ENCODE measurements around the gene PRM3. TPM values are rescaled to one million over a fixed set of nuclear protein-coding genes. Genes with fewer than 3 reads are reported as not detected.

The PRM3 gene
- total RNA-seq, 1 experiment from 2014 or later, result not detected

DNA sequence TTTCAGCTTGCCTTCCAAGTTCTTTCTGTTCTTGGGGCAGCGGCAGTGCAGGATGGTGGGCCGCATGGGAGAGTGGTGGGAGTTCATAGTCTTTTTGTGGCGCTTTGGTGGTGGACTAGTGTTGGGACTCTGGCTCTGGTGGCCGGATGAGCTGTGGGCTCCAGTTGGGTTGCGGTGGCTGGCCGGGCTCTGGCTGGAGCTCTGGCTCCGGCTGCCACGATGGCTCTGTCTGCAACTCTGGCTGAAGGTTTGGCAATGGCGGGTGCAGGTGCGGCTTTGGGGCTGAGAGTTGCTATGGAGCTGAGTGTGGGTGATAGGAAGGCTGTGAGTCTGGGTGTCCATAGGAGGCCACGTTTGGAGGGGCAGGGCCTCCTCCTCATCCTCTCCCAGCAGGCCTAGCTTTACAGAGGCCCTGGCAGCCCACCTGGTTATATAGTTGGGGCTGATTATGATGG, 4.5 kb downstream of the PRM3 start, which contains the start of gene TNP2:
Gene TNP2, minus strand, starts transcription at position 405 of the 455 bp plus-strand sequence. Its CDS starts 63 bp downstream, at position 342.
- Histone ChIP-seq H3K79me2 (ENCODE audit: insufficient read depth, low read length) (no peaks in the 10 kb centered on the region), H4K8ac (replicated peaks; ENCODE audit: insufficient read length, low read depth, low read length) (no peak within 1 kb of the TSS), H4K5ac (ENCODE audit: insufficient read length, low read depth, low read length) (no peak within 1 kb of the TSS), H3K9me3 (ENCODE audit: control insufficient read depth, low read depth, low read length) (no peaks in the 10 kb centered on the region), H3K56ac (ENCODE audit: insufficient read length, low read depth, low read length) (no peak within 1 kb of the TSS), H3K4me1 (ENCODE audit: insufficient read depth, low read length) (no peaks in the 10 kb centered on the region), H4K20me1 (ENCODE audit: control insufficient read depth, insufficient read depth, insufficient read length) (no peaks in the 10 kb centered on the region), H3K4ac (ENCODE audit: low read depth, low read length) (no peak within 1 kb of the TSS), H2BK120ac (ENCODE audit: low read depth, low read length, poor library complexity, severe bottlenecking) (no peak within 1 kb of the TSS), H2BK15ac (ENCODE audit: low read depth, low read length) (no peak within 1 kb of the TSS), H3K9ac (ENCODE audit: extremely low read depth, insufficient read length, low read length) (no peak within 1 kb of the TSS), H3K27me3 (ENCODE audit: insufficient read depth, low read length) (no peaks in the 10 kb centered on the region), H3K27ac (ENCODE audit: insufficient read length, low read depth, low read length) (no peak within 1 kb of the TSS), H2AK5ac (ENCODE audit: insufficient read length, low read length) (no peak within 1 kb of the TSS), H2BK12ac (ENCODE audit: insufficient read length, low read depth, low read length) (no peak within 1 kb of the TSS), H2BK20ac (ENCODE audit: low read depth, low read length, poor library complexity, severe bottlenecking) (no peak within 1 kb of the TSS), H3K18ac (ENCODE audit: insufficient read length, low read depth, low read length) (no peak within 1 kb of the TSS), H3K23me2 (ENCODE audit: insufficient read length, low read depth, low read length, poor library complexity, severe bottlenecking) (no peaks in the 10 kb centered on the region), H3K23ac (ENCODE audit: insufficient read length, low read depth, low read length) (no peak within 1 kb of the TSS), H4K91ac (ENCODE audit: insufficient read length, low read depth, low read length) (no peak within 1 kb of the TSS), H3K14ac (ENCODE audit: insufficient read depth, low read length) (no peak within 1 kb of the TSS), H2AFZ (ENCODE audit: low read length) (no peak within 1 kb of the TSS), H2BK5ac (ENCODE audit: insufficient read length, low read length) (no peak within 1 kb of the TSS), H3K79me1 (ENCODE audit: insufficient read depth, low read depth, low read length, poor library complexity, severe bottlenecking) (no peaks in the 10 kb centered on the region), H3K4me2 (ENCODE audit: insufficient read depth, insufficient read length, low read length) (no peak within 1 kb of the TSS), H3T11ph (ENCODE audit: low read length) (no peak within 1 kb of the TSS)
- peaks cover 6 to 7% of the 10 kb centered on the region in 2 experiments for H3K4me1 Mint-ChIP-seq
- peaks cover 2% of the 10 kb centered on the region for H3K27me3 Mint-ChIP-seq (ENCODE audit: low read depth)
- H3K27ac Mint-ChIP-seq, result no peak within 1 kb of the TSS
- no CpG with 5 or more reads among the region's 11 CpGs for WGBS (ENCODE audit: extremely low coverage, insufficient read length, low lambda C conversion rate)
- no peak for DNase-seq
- TF ChIP-seq, protein P1, sequence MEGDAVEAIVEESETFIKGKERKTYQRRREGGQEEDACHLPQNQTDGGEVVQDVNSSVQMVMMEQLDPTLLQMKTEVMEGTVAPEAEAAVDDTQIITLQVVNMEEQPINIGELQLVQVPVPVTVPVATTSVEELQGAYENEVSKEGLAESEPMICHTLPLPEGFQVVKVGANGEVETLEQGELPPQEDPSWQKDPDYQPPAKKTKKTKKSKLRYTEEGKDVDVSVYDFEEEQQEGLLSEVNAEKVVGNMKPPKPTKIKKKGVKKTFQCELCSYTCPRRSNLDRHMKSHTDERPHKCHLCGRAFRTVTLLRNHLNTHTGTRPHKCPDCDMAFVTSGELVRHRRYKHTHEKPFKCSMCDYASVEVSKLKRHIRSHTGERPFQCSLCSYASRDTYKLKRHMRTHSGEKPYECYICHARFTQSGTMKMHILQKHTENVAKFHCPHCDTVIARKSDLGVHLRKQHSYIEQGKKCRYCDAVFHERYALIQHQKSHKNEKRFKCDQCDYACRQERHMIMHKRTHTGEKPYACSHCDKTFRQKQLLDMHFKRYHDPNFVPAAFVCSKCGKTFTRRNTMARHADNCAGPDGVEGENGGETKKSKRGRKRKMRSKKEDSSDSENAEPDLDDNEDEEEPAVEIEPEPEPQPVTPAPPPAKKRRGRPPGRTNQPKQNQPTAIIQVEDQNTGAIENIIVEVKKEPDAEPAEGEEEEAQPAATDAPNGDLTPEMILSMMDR (conservative IDR thresholded peaks at IDR 0.05), result no peak
- H3K4me3 Mint-ChIP-seq, result no peak within 1 kb of the TSS
- no peaks in the 10 kb centered on the region; a peak in 1 of 5 replicates for H3K9me3 Mint-ChIP-seq
- H3K36me3 Mint-ChIP-seq (ENCODE audit: insufficient read depth in 1 of 3, low read depth in 3 of 3), result no peaks in the 10 kb centered on the region

Data from H9 (cell line).